Measurements from ENCODE around the gene PIM2. TPM values are rescaled to one million over a fixed set of nuclear protein-coding genes. Genes with fewer than 3 reads are reported as not detected.
A peak's percentile ranks its signal among the peaks of the same experiment; 100 is the strongest.

Gene PIM2
- total and polyA plus RNA-seq, 2 of the 13 experiments (the other 11 are each of a cell fraction or from before 2014, with no cell fraction given) = 14.4 to 15.8 TPM

DNA sequence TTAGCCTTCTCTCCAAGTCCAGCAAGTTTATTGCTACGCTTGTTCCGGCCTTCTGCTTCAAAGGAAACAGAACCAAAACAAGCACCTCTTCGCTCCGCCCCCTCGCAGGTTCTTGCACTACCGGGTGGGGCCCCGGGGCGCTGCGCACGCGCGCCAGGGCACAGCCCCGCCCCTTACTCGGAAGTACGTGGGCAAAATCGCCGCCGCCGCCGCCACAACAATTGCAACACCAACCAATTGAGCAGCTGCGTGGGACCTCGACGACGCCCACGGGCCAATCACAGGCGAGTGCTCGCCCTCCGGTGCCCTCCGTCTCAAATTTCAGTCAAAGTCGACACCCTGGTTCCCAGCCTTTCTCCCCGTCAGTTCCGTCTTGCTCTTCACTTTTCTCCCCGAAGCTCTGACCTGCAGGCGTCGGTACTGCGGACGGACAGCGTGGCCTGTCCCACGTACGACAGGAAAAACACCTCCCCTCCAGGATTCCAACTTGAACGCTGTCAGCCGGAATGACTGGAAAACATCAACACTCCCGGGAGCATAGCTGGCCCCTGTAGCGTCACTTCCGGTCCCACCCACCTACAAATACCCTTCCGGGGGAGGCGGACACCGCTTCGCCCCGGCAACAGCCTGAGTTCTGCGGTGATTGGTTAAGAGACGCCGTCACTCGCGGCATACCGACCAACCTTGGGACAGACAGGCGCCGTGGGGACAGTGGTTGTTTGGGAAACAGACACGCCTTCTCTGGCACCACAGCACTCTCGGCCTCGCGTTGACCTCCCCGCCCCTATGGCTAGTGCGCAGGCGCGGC, 39.2 kb upstream of the PIM2 start (continued):
- TF ChIP-seq, protein P1, sequence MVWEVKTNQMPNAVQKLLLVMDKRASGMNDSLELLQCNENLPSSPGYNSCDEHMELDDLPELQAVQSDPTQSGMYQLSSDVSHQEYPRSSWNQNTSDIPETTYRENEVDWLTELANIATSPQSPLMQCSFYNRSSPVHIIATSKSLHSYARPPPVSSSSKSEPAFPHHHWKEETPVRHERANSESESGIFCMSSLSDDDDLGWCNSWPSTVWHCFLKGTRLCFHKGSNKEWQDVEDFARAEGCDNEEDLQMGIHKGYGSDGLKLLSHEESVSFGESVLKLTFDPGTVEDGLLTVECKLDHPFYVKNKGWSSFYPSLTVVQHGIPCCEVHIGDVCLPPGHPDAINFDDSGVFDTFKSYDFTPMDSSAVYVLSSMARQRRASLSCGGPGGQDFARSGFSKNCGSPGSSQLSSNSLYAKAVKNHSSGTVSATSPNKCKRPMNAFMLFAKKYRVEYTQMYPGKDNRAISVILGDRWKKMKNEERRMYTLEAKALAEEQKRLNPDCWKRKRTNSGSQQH (CRISPR knock-in tag; IDR thresholded peaks at IDR 0.05; ENCODE audit: low read depth) = no peak
- TF ChIP-seq ZNF329 (CRISPR knock-in tag; IDR thresholded peaks at IDR 0.05; ENCODE audit: low read depth) = no peak
- no peak for TF ChIP-seq ZNF816 (CRISPR knock-in tag; IDR thresholded peaks at IDR 0.05; ENCODE audit: borderline replicate concordance)
- TF ChIP-seq TBX2 (CRISPR knock-in tag; IDR thresholded peaks at IDR 0.05; ENCODE audit: borderline replicate concordance) = peak; percentile 45; the same call in 1 of the 2 replicates
- no peak for TF ChIP-seq ZNF451 (CRISPR knock-in tag; IDR thresholded peaks at IDR 0.05)
- TF ChIP-seq, protein P2, sequence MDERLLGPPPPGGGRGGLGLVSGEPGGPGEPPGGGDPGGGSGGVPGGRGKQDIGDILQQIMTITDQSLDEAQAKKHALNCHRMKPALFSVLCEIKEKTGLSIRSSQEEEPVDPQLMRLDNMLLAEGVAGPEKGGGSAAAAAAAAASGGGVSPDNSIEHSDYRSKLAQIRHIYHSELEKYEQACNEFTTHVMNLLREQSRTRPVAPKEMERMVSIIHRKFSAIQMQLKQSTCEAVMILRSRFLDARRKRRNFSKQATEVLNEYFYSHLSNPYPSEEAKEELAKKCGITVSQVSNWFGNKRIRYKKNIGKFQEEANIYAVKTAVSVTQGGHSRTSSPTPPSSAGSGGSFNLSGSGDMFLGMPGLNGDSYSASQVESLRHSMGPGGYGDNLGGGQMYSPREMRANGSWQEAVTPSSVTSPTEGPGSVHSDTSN (CRISPR knock-in tag; IDR thresholded peaks at IDR 0.05) = peak; percentile 86
- TF ChIP-seq, protein P3, sequence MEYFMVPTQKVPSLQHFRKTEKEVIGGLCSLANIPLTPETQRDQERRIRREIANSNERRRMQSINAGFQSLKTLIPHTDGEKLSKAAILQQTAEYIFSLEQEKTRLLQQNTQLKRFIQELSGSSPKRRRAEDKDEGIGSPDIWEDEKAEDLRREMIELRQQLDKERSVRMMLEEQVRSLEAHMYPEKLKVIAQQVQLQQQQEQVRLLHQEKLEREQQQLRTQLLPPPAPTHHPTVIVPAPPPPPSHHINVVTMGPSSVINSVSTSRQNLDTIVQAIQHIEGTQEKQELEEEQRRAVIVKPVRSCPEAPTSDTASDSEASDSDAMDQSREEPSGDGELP (IDR thresholded peaks at IDR 0.05; ENCODE audit: borderline replicate concordance, low read depth) = no peak
- no peak for TF ChIP-seq ZIK1 (CRISPR knock-in tag; IDR thresholded peaks at IDR 0.05; ENCODE audit: borderline replicate concordance, low read depth)
- no peak for TF ChIP-seq ZFP62 (CRISPR knock-in tag; IDR thresholded peaks at IDR 0.05)
- TF ChIP-seq, protein P4, sequence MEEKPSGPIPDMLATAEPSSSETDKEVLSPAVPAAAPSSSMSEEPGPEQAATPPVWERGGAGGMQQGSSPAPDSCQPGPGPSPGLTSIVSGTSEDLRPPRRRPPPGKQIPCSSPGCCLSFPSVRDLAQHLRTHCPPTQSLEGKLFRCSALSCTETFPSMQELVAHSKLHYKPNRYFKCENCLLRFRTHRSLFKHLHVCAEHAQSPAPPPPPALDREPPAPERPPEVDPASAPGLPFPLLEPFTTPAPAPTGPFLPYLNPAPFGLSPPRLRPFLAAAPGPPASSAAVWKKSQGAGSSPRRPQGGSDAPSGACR (CRISPR knock-in tag; IDR thresholded peaks at IDR 0.05) = no peak
- no peak for TF ChIP-seq EZH2 (conservative IDR thresholded peaks at IDR 0.05; ENCODE audit: low read depth, low read length)
- no peak for TF ChIP-seq ZNF558 (CRISPR knock-in tag; IDR thresholded peaks at IDR 0.05; ENCODE audit: borderline replicate concordance)
- TF ChIP-seq, protein P5, sequence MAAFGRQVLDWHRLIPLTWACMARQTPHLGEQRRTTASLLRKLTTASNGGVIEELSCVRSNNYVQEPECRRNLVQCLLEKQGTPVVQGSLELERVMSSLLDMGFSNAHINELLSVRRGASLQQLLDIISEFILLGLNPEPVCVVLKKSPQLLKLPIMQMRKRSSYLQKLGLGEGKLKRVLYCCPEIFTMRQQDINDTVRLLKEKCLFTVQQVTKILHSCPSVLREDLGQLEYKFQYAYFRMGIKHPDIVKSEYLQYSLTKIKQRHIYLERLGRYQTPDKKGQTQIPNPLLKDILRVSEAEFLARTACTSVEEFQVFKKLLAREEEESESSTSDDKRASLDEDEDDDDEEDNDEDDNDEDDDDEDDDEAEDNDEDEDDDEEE (CRISPR knock-in tag; IDR thresholded peaks at IDR 0.05) = no peak
- TF ChIP-seq, protein P6, sequence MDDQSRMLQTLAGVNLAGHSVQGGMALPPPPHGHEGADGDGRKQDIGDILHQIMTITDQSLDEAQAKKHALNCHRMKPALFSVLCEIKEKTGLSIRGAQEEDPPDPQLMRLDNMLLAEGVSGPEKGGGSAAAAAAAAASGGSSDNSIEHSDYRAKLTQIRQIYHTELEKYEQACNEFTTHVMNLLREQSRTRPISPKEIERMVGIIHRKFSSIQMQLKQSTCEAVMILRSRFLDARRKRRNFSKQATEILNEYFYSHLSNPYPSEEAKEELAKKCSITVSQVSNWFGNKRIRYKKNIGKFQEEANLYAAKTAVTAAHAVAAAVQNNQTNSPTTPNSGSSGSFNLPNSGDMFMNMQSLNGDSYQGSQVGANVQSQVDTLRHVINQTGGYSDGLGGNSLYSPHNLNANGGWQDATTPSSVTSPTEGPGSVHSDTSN (CRISPR knock-in tag; IDR thresholded peaks at IDR 0.05; ENCODE audit: borderline replicate concordance) = no peak
- TF ChIP-seq SMARCE1 (IDR thresholded peaks at IDR 0.05; ENCODE audit: borderline replicate concordance) = no peak
- no peak; the same call in 1 of the 2 replicates for TF ChIP-seq ESRRA (CRISPR knock-in tag; IDR thresholded peaks at IDR 0.05; ENCODE audit: low read depth)
- TF ChIP-seq, protein P7, sequence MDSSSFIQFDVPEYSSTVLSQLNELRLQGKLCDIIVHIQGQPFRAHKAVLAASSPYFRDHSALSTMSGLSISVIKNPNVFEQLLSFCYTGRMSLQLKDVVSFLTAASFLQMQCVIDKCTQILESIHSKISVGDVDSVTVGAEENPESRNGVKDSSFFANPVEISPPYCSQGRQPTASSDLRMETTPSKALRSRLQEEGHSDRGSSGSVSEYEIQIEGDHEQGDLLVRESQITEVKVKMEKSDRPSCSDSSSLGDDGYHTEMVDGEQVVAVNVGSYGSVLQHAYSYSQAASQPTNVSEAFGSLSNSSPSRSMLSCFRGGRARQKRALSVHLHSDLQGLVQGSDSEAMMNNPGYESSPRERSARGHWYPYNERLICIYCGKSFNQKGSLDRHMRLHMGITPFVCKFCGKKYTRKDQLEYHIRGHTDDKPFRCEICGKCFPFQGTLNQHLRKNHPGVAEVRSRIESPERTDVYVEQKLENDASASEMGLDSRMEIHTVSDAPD (CRISPR knock-in tag; IDR thresholded peaks at IDR 0.05) = no peak
- no peak for TF ChIP-seq HDAC6 (IDR thresholded peaks at IDR 0.05; ENCODE audit: low read depth, low read length)
- TF ChIP-seq HMG20A (CRISPR knock-in tag; IDR thresholded peaks at IDR 0.05; ENCODE audit: borderline replicate concordance) = no peak
- no peak for TF ChIP-seq CBX2 (IDR thresholded peaks at IDR 0.05; ENCODE audit: low read depth, low read length)
- no peak for TF ChIP-seq CBX2 (CRISPR knock-in tag; IDR thresholded peaks at IDR 0.05; ENCODE audit: low read depth)
- TF ChIP-seq MBNL3 (CRISPR knock-in tag; conservative IDR thresholded peaks at IDR 0.05) = no peak

Data from HepG2 (cell line).